T-helper 2 cell treated with Interferon-gamma antibody and Interleukin-4, amounts not matched to agents 5 μg/mL and 100 μg/mL, for 36 hours (primary cell): ENCODE results near the gene CALHM2.
"Not testable (repeated sequence)": the region's sequence is repeated elsewhere in the genome, so short reads cannot be mapped to it uniquely, and the experiment has no call there.

ENCODE experiments used
- DNase-seq: peaks from one replicate; pipeline ENCODE4 v3.0.0; 2021; ENCODE audit warnings: low spot score
- H3K27ac Mint-ChIP-seq: one replicate; pipeline ENCODE4 v1.8.0; 2021; ENCODE audit warnings: mild to moderate bottlenecking, mixed read lengths
- H3K27me3 Mint-ChIP-seq: one replicate; pipeline ENCODE4 v1.8.0; 2021; ENCODE audit warnings: low read depth, mixed read lengths
- H3K36me3 Mint-ChIP-seq: one replicate; pipeline ENCODE4 v1.8.0; 2021; ENCODE audit warnings: low read depth, mixed read lengths
- H3K4me1 Mint-ChIP-seq: one replicate; pipeline ENCODE4 v1.8.0; 2021; ENCODE audit warnings: low read depth, mixed read lengths
- H3K4me3 Mint-ChIP-seq: one replicate; pipeline ENCODE4 v1.8.0; 2022; ENCODE audit warnings: mild to moderate bottlenecking, moderate library complexity, mixed read lengths
- H3K9me3 Mint-ChIP-seq: one replicate; pipeline ENCODE4 v1.8.0; 2021; ENCODE audit warnings: mixed read lengths

Gene CALHM2

GRCh38 chr10:103487410-103487708 lies 35.2 kb upstream of the CALHM2 start:
- Mint-ChIP-seq H3K9me3 (no peaks in the 10 kb centered on the region), H3K27me3 (peaks cover 22% of the 10 kb centered on the region), H3K4me3 (no peak overlapping the region), H3K27ac (no peak overlapping the region), H3K4me1 (no peaks in the 10 kb centered on the region), H3K36me3 (no peaks in the 10 kb centered on the region)
- no peak for DNase-seq

- peaks cover 17% of the 10 kb centered on the region for H3K27me3 Mint-ChIP-seq
- H3K4me1 Mint-ChIP-seq, H3K9me3 Mint-ChIP-seq, DNase-seq, H3K27ac Mint-ChIP-seq, H3K4me3 Mint-ChIP-seq, H3K36me3 Mint-ChIP-seq: not testable (repeated sequence)
Measured at GRCh38 chr10:103486635-103487409, 34.7 kb upstream of the CALHM2 start.

GRCh38 chr10:103481974-103482531 lies 29.9 kb upstream of the CALHM2 start:
- H3K9me3 Mint-ChIP-seq = no peaks in the 10 kb centered on the region
- H3K27ac Mint-ChIP-seq = no peak overlapping the region
- no peak for DNase-seq
- H3K4me1 Mint-ChIP-seq = peaks cover 8% of the 10 kb centered on the region
- no peak overlapping the region for H3K4me3 Mint-ChIP-seq
- no peaks in the 10 kb centered on the region for H3K27me3 Mint-ChIP-seq
- no peaks in the 10 kb centered on the region for H3K36me3 Mint-ChIP-seq

GRCh38 chr10:103480521-103480920 lies 28.4 kb upstream of the CALHM2 start:
- Mint-ChIP-seq H3K9me3 (no peaks in the 10 kb centered on the region), H3K27me3 (no peaks in the 10 kb centered on the region), H3K36me3 (no peaks in the 10 kb centered on the region), H3K4me1 (peaks cover 11% of the 10 kb centered on the region), H3K27ac (no peak overlapping the region), H3K4me3 (no peak overlapping the region)
- no peak for DNase-seq

- no peak within 1 kb of the TSS for H3K4me3 Mint-ChIP-seq
- H3K36me3 Mint-ChIP-seq = no peaks in the 10 kb centered on the region
- H3K27ac Mint-ChIP-seq = no peak within 1 kb of the TSS
- DNase-seq = no peak
- H3K9me3 Mint-ChIP-seq = no peaks in the 10 kb centered on the region
- no peaks in the 10 kb centered on the region for H3K27me3 Mint-ChIP-seq
- peaks cover 14% of the 10 kb centered on the region for H3K4me1 Mint-ChIP-seq
Measured at GRCh38 chr10:103479135-103479534, 27.0 kb upstream of the CALHM2 start, which contains the start of gene CALHM3. CALHM3 (minus strand) TSS chr10:103479240; CDS start chr10:103479032, 208 bp downstream.

- Mint-ChIP-seq H3K27me3 (no peaks in the 10 kb centered on the region), H3K36me3 (peaks cover 2% of the 10 kb centered on the region), H3K4me1 (peaks cover 17% of the 10 kb centered on the region), H3K9me3 (no peaks in the 10 kb centered on the region), H3K27ac (no peak overlapping the region), H3K4me3 (no peak overlapping the region)
- no peak for DNase-seq
Measured at GRCh38 chr10:103478671-103479070, 26.5 kb upstream of the CALHM2 start.

GRCh38 chr10:103476046-103476768 lies 24.0 kb upstream of the CALHM2 start:
- Mint-ChIP-seq H3K27me3 (no peaks in the 10 kb centered on the region), H3K4me1 (peaks cover 26% of the 10 kb centered on the region), H3K4me3 (no peak overlapping the region), H3K9me3 (no peaks in the 10 kb centered on the region), H3K36me3 (peaks cover 2% of the 10 kb centered on the region), H3K27ac (peak overlapping the region; percentile 53)
- DNase-seq = no peak

- H3K27ac Mint-ChIP-seq = no peak overlapping the region
- H3K36me3 Mint-ChIP-seq = peaks cover 7% of the 10 kb centered on the region
- peaks cover 4% of the 10 kb centered on the region for H3K9me3 Mint-ChIP-seq
- no peaks in the 10 kb centered on the region for H3K27me3 Mint-ChIP-seq
- H3K4me1 Mint-ChIP-seq = peaks cover 31% of the 10 kb centered on the region
- H3K4me3 Mint-ChIP-seq = no peak overlapping the region
- no peak for DNase-seq
Measured at GRCh38 chr10:103475437-103475836, 23.3 kb upstream of the CALHM2 start.

- peaks cover 44% of the 10 kb centered on the region for H3K4me1 Mint-ChIP-seq
- no peak overlapping the region for H3K4me3 Mint-ChIP-seq
- DNase-seq = no peak
- no peaks in the 10 kb centered on the region for H3K27me3 Mint-ChIP-seq
- H3K27ac Mint-ChIP-seq = peak overlapping the region; percentile 43
- H3K9me3 Mint-ChIP-seq = peaks cover 5% of the 10 kb centered on the region
- peaks cover 13% of the 10 kb centered on the region for H3K36me3 Mint-ChIP-seq
Measured at GRCh38 chr10:103474077-103474476, 21.9 kb upstream of the CALHM2 start.

- Mint-ChIP-seq H3K27me3 (no peaks in the 10 kb centered on the region), H3K4me3 (no peak overlapping the region), H3K4me1 (peaks cover 44% of the 10 kb centered on the region), H3K9me3 (peaks cover 5% of the 10 kb centered on the region), H3K27ac (peak overlapping the region; percentile 37), H3K36me3 (peaks cover 13% of the 10 kb centered on the region)
- DNase-seq = no peak
Measured at GRCh38 chr10:103473261-103473671, 21.1 kb upstream of the CALHM2 start.

- Mint-ChIP-seq H3K27ac (peak overlapping the region; percentile 95), H3K27me3 (no peaks in the 10 kb centered on the region), H3K36me3 (peaks cover 13% of the 10 kb centered on the region), H3K4me1 (peaks cover 51% of the 10 kb centered on the region), H3K9me3 (peaks cover 5% of the 10 kb centered on the region), H3K4me3 (peak overlapping the region; percentile 70)
- DNase-seq = no peak
Measured at GRCh38 chr10:103472005-103472404, 19.8 kb upstream of the CALHM2 start.

GRCh38 chr10:103470761-103471653 lies 18.8 kb upstream of the CALHM2 start:
- H3K4me3 Mint-ChIP-seq = peak overlapping the region; percentile 70
- peak; percentile 70 for DNase-seq
- peaks cover 53% of the 10 kb centered on the region for H3K4me1 Mint-ChIP-seq
- H3K9me3 Mint-ChIP-seq = peaks cover 5% of the 10 kb centered on the region
- peaks cover 13% of the 10 kb centered on the region for H3K36me3 Mint-ChIP-seq
- H3K27me3 Mint-ChIP-seq = no peaks in the 10 kb centered on the region
- H3K27ac Mint-ChIP-seq = peak overlapping the region; percentile 95

GRCh38 chr10:103469201-103469600 lies 17.0 kb upstream of the CALHM2 start:
- H3K36me3 Mint-ChIP-seq = peaks cover 13% of the 10 kb centered on the region
- peaks cover 5% of the 10 kb centered on the region for H3K9me3 Mint-ChIP-seq
- H3K4me1 Mint-ChIP-seq = peaks cover 51% of the 10 kb centered on the region
- H3K27me3 Mint-ChIP-seq = peaks cover 3% of the 10 kb centered on the region
- H3K27ac Mint-ChIP-seq = peak overlapping the region; percentile 49
- peak overlapping the region; percentile 0 for H3K4me3 Mint-ChIP-seq
- no peak for DNase-seq
